ENCODE results near the gene KLKB1. TPM values are rescaled to one million over a fixed set of nuclear protein-coding genes. Genes with fewer than 3 reads are reported as not detected.

Gene KLKB1
- polyA plus RNA-seq, 3 donors = 0.89 to 2.2 (median 1.6) TPM

DNA sequence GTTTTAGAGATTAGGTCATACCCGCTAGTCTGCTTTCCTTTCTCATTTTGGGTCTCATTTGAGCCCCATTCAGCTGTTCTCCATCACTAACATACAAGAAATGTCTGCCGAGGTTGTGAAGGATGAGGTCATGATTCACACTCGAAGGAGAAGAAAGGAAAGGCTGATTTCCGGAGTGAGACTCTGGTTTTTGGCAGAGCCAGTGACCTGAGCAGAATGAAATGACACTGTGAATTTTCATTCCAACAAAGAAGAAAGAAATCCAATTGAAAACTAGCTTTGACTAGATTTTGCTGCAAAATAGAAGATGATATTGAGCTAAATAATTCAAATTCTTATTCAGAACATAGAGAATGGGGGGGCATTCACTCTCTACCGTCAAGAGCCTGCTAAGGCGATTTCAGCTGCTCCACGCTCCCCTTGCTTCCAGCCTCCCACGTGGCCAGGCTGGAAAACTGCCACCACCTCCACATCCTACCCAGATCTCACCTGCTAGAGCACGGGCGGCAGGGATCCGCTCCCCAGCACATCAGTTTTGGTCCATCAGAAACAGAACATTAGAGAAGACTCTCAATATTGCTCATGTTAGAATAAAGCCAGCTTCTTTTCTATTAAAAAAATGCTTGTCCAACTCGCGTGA lies 77.7 kb downstream of the KLKB1 start:
- no peak for DNase-seq (ENCODE audit: low read depth in 3 of 3, low spot score in 2 of 3)

DNA sequence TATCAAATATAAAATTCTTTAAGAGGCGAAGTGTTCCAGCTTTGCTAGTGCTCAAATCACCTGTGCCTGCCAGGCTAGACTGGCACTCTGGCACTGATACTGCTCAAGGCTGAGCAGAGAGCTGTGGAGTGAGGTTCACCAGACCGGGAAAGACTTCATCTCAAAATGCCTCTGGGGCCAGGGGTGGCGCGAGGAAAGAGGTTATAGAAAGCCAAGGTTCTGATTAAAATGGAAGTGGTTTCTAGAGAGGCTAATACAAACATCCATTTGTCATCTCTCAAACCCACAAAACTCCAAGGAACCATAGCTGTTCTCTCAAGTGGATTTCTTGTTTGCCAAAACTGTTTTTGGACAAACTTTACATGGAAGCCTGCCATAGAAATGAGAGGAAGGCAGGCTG lies 80.2 kb downstream of the KLKB1 start:
- no peak for DNase-seq (ENCODE audit: low read depth in 3 of 3, low spot score in 2 of 3)

DNA sequence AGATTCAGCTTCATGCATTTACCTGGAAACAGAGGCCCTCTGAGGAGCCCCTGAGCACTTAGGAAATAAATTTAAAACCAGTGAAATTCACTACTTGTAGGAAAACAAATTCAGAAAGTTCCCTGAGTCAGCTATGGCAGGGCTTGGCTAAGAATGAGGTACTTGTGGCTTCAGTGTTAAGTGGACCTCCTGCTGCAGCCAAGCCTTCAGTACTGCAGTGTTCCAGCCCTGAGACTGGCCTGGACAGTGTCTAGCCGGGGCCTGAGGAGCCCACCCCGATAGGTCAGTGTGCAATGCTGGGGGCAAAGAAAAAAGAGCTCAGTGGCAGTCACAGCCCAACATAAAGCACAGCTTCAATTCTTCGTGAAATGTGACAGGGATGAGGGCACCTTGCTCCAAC lies 80.6 kb downstream of the KLKB1 start:
- DNase-seq (ENCODE audit: low read depth in 3 of 3, low spot score in 2 of 3) = no peak

Other genes with a start within 250 kb of the KLKB1 start
- 10 to 100 TPM; 14.2 to 14.9 (median 14.2) TPM for gene TLR3, start 158.4 kb upstream of the KLKB1 start, polyA plus RNA-seq (ENCODE audit: insufficient read length in 3 of 3)
- gene FAM149A, start 122.8 kb upstream of the KLKB1 start, polyA plus RNA-seq (ENCODE audit: insufficient read length in 3 of 3) = 10 to 100 TPM; 44.3 to 61.3 (median 55.7) TPM
- 10 to 100 TPM; 18.8 to 29.8 (median 22.1) TPM for gene CYP4V2, start 35.9 kb upstream of the KLKB1 start, polyA plus RNA-seq (ENCODE audit: insufficient read length in 3 of 3)
- gene F11, start 38.7 kb downstream of the KLKB1 start, polyA plus RNA-seq (ENCODE audit: insufficient read length in 3 of 3) = 1 to 10 TPM; 2.6 to 4.1 (median 2.9) TPM